Fibroblast of skin of abdomen (primary cell): ENCODE data around the gene CDC40.
"Not testable (repeated sequence)": the region's sequence is repeated elsewhere in the genome, so short reads cannot be mapped to it uniquely, and the experiment has no call there.

ENCODE experiments used
- DNase-seq: peaks from one replicate; pipeline ENCODE4 v3.0.0-alpha.2; 2013

CDC40 gene

GRCh38 chr6:110201151-110201884 is 21.1 kb downstream of the CDC40 start:
- DNase-seq, result no peak

- no peak for DNase-seq
Measured at GRCh38 chr6:110207652-110208051, 27.4 kb downstream of the CDC40 start.

- DNase-seq, result no peak
Measured at GRCh38 chr6:110211753-110212152, 31.5 kb downstream of the CDC40 start.

GRCh38 chr6:110214338-110214737 is 34.1 kb downstream of the CDC40 start:
- no peak for DNase-seq

GRCh38 chr6:110216140-110216539 is 35.9 kb downstream of the CDC40 start:
- no peak for DNase-seq

GRCh38 chr6:110217266-110217665 is 37.0 kb downstream of the CDC40 start:
- DNase-seq, result peak; percentile 37

GRCh38 chr6:110221738-110222137 is 41.5 kb downstream of the CDC40 start:
- DNase-seq, result peak; percentile 12

- DNase-seq, result no peak
Measured at GRCh38 chr6:110226261-110226660, 46.0 kb downstream of the CDC40 start.

GRCh38 chr6:110232450-110232849 is 52.2 kb downstream of the CDC40 start:
- DNase-seq, result peak; percentile 34

GRCh38 chr6:110233770-110234374 is 53.6 kb downstream of the CDC40 start:
- no peak for DNase-seq

- not testable (repeated sequence) for DNase-seq
Measured at GRCh38 chr6:110236007-110236406, 55.8 kb downstream of the CDC40 start.

- DNase-seq, result no peak
Measured at GRCh38 chr6:110239526-110240274, 59.5 kb downstream of the CDC40 start.

GRCh38 chr6:110244621-110245020 is 64.4 kb downstream of the CDC40 start:
- peak; percentile 6 for DNase-seq

GRCh38 chr6:110246378-110246777 is 66.2 kb downstream of the CDC40 start:
- DNase-seq, result no peak

- no peak for DNase-seq
Measured at GRCh38 chr6:110246900-110247546, 66.8 kb downstream of the CDC40 start.

- DNase-seq, result no peak
Measured at GRCh38 chr6:110250058-110250457, 69.8 kb downstream of the CDC40 start.

- DNase-seq, result no peak
Measured at GRCh38 chr6:110250838-110251237, 70.6 kb downstream of the CDC40 start.

GRCh38 chr6:110255211-110255750 is 75.1 kb downstream of the CDC40 start:
- peak; percentile 22 for DNase-seq

- no peak for DNase-seq
Measured at GRCh38 chr6:110256366-110256765, 76.1 kb downstream of the CDC40 start.

GRCh38 chr6:110265273-110265672 is 85.0 kb downstream of the CDC40 start:
- no peak for DNase-seq

GRCh38 chr6:110266996-110267395 is 86.8 kb downstream of the CDC40 start:
- no peak for DNase-seq

- DNase-seq, result no peak
Measured at GRCh38 chr6:110269623-110270022, 89.4 kb downstream of the CDC40 start.

- DNase-seq, result peak; percentile 37
Measured at GRCh38 chr6:110270165-110270564, 89.9 kb downstream of the CDC40 start.
